Activated naive CD4-positive, alpha-beta T cell treated with anti-CD3 and anti-CD28 coated beads, Interleukin-2, amount 50 U/mL, for 24 hours (primary cell): ENCODE data around the gene ADGB.
"Not testable (repeated sequence)": the region's sequence is repeated elsewhere in the genome, so short reads cannot be mapped to it uniquely, and the experiment has no call there.

Source experiments
- H3K27ac Mint-ChIP-seq: one replicate; pipeline ENCODE4 v1.8.0; 2021; ENCODE audit warnings: mild to moderate bottlenecking, mixed read lengths
- H3K27me3 Mint-ChIP-seq: one replicate; pipeline ENCODE4 v1.8.0; 2021; ENCODE audit warnings: mixed read lengths
- H3K36me3 Mint-ChIP-seq: one replicate; pipeline ENCODE4 v1.8.0; 2021; ENCODE audit warnings: mixed read lengths
- H3K4me1 Mint-ChIP-seq: one replicate; pipeline ENCODE4 v1.8.0; 2021; ENCODE audit warnings: mixed read lengths
- H3K4me3 Mint-ChIP-seq: one replicate; pipeline ENCODE4 v1.8.0; 2021; ENCODE audit warnings: mild to moderate bottlenecking, mixed read lengths
- H3K9me3 Mint-ChIP-seq: one replicate; pipeline ENCODE4 v1.8.0; 2021; ENCODE audit warnings: mixed read lengths

ADGB gene

GRCh38 chr6:146598772-146599405 lies at the start of gene ADGB:
Gene ADGB (plus strand): TSS chr6:146598972. CDS start chr6:146599041, 69 bp downstream.
- Mint-ChIP-seq H3K4me1 (peaks cover 6% of the 10 kb centered on the region), H3K36me3 (no peaks in the 10 kb centered on the region), H3K9me3 (no peaks in the 10 kb centered on the region), H3K27ac (no peak within 1 kb of the TSS), H3K4me3 (no peak within 1 kb of the TSS), H3K27me3 (peaks cover 11% of the 10 kb centered on the region)

- H3K36me3 Mint-ChIP-seq = no peaks in the 10 kb centered on the region
- no peaks in the 10 kb centered on the region for H3K9me3 Mint-ChIP-seq
- H3K27me3 Mint-ChIP-seq = peaks cover 10% of the 10 kb centered on the region
- no peaks in the 10 kb centered on the region for H3K4me1 Mint-ChIP-seq
- H3K4me3 Mint-ChIP-seq = no peak overlapping the region
- no peak overlapping the region for H3K27ac Mint-ChIP-seq
These were observed 47.9 kb upstream of the ADGB start for GRCh38 chr6:146550911-146551310.

GRCh38 chr6:146551545-146551944 lies 47.2 kb upstream of the ADGB start:
- Mint-ChIP-seq H3K4me1 (no peaks in the 10 kb centered on the region), H3K9me3 (no peaks in the 10 kb centered on the region), H3K36me3 (no peaks in the 10 kb centered on the region), H3K27me3 (peaks cover 8% of the 10 kb centered on the region), H3K27ac (no peak overlapping the region), H3K4me3 (no peak overlapping the region)

- H3K4me3 Mint-ChIP-seq = no peak overlapping the region
- H3K27ac Mint-ChIP-seq = no peak overlapping the region
- peaks cover 3% of the 10 kb centered on the region for H3K27me3 Mint-ChIP-seq
- H3K4me1 Mint-ChIP-seq = no peaks in the 10 kb centered on the region
- H3K36me3 Mint-ChIP-seq = no peaks in the 10 kb centered on the region
- no peaks in the 10 kb centered on the region for H3K9me3 Mint-ChIP-seq
These were observed 45.2 kb upstream of the ADGB start for GRCh38 chr6:146553377-146554135.

- Mint-ChIP-seq H3K27ac (no peak overlapping the region), H3K36me3 (no peaks in the 10 kb centered on the region), H3K4me3 (no peak overlapping the region), H3K27me3 (no peaks in the 10 kb centered on the region), H3K4me1 (no peaks in the 10 kb centered on the region), H3K9me3 (no peaks in the 10 kb centered on the region)
These were observed 38.2 kb upstream of the ADGB start for GRCh38 chr6:146560607-146561006.

GRCh38 chr6:146566661-146567060 lies 32.1 kb upstream of the ADGB start:
- not testable (repeated sequence) for H3K27me3 Mint-ChIP-seq, H3K36me3 Mint-ChIP-seq, H3K4me3 Mint-ChIP-seq, H3K4me1 Mint-ChIP-seq, H3K27ac Mint-ChIP-seq, H3K9me3 Mint-ChIP-seq

GRCh38 chr6:146568619-146569018 lies 30.2 kb upstream of the ADGB start:
- H3K4me3 Mint-ChIP-seq, H3K4me1 Mint-ChIP-seq, H3K27ac Mint-ChIP-seq, H3K9me3 Mint-ChIP-seq, H3K27me3 Mint-ChIP-seq, H3K36me3 Mint-ChIP-seq: not testable (repeated sequence)

GRCh38 chr6:146574211-146574610 lies 24.6 kb upstream of the ADGB start:
- Mint-ChIP-seq H3K27me3 (peaks cover 2% of the 10 kb centered on the region), H3K4me1 (no peaks in the 10 kb centered on the region), H3K4me3 (no peak overlapping the region), H3K9me3 (peaks cover 5% of the 10 kb centered on the region), H3K27ac (no peak overlapping the region), H3K36me3 (no peaks in the 10 kb centered on the region)

GRCh38 chr6:146578054-146578453 lies 20.7 kb upstream of the ADGB start:
- Mint-ChIP-seq H3K9me3 (peaks cover 9% of the 10 kb centered on the region), H3K36me3 (no peaks in the 10 kb centered on the region), H3K27me3 (no peaks in the 10 kb centered on the region), H3K4me3 (no peak overlapping the region), H3K27ac (no peak overlapping the region), H3K4me1 (no peaks in the 10 kb centered on the region)

GRCh38 chr6:146581968-146582367 lies 16.8 kb upstream of the ADGB start:
- Mint-ChIP-seq H3K27ac (no peak overlapping the region), H3K4me1 (no peaks in the 10 kb centered on the region), H3K36me3 (no peaks in the 10 kb centered on the region), H3K9me3 (peaks cover 4% of the 10 kb centered on the region), H3K4me3 (no peak overlapping the region), H3K27me3 (no peaks in the 10 kb centered on the region)

GRCh38 chr6:146582857-146583256 lies 15.9 kb upstream of the ADGB start:
- no peaks in the 10 kb centered on the region for H3K27me3 Mint-ChIP-seq
- H3K27ac Mint-ChIP-seq = no peak overlapping the region
- H3K4me3 Mint-ChIP-seq = no peak overlapping the region

GRCh38 chr6:146583966-146584365 lies 14.8 kb upstream of the ADGB start:
- no peaks in the 10 kb centered on the region for H3K27me3 Mint-ChIP-seq
- H3K9me3 Mint-ChIP-seq = peaks cover 4% of the 10 kb centered on the region
- no peaks in the 10 kb centered on the region for H3K36me3 Mint-ChIP-seq
- H3K27ac Mint-ChIP-seq = no peak overlapping the region
- no peak overlapping the region for H3K4me3 Mint-ChIP-seq
- no peaks in the 10 kb centered on the region for H3K4me1 Mint-ChIP-seq

More at GRCh38 chr6:146582857-146583256, 15.9 kb upstream of the ADGB start:
- Mint-ChIP-seq H3K4me1 (no peaks in the 10 kb centered on the region), H3K9me3 (peaks cover 4% of the 10 kb centered on the region), H3K36me3 (no peaks in the 10 kb centered on the region)

- H3K9me3 Mint-ChIP-seq = no peaks in the 10 kb centered on the region
- H3K27ac Mint-ChIP-seq = no peak overlapping the region
- H3K36me3 Mint-ChIP-seq = no peaks in the 10 kb centered on the region
- H3K27me3 Mint-ChIP-seq = no peaks in the 10 kb centered on the region
- H3K4me3 Mint-ChIP-seq = no peak overlapping the region
- H3K4me1 Mint-ChIP-seq = no peaks in the 10 kb centered on the region
These were observed 11.3 kb upstream of the ADGB start for GRCh38 chr6:146587459-146587858.

- Mint-ChIP-seq H3K9me3 (no peaks in the 10 kb centered on the region), H3K36me3 (no peaks in the 10 kb centered on the region), H3K4me1 (no peaks in the 10 kb centered on the region), H3K27me3 (no peaks in the 10 kb centered on the region), H3K4me3 (no peak overlapping the region), H3K27ac (no peak overlapping the region)
These were observed 8.3 kb upstream of the ADGB start for GRCh38 chr6:146590492-146590891.

GRCh38 chr6:146592451-146592850 lies 6.3 kb upstream of the ADGB start:
- H3K4me1 Mint-ChIP-seq = no peaks in the 10 kb centered on the region
- no peaks in the 10 kb centered on the region for H3K27me3 Mint-ChIP-seq
- no peaks in the 10 kb centered on the region for H3K36me3 Mint-ChIP-seq
- no peaks in the 10 kb centered on the region for H3K9me3 Mint-ChIP-seq
- no peak overlapping the region for H3K27ac Mint-ChIP-seq
- no peak overlapping the region for H3K4me3 Mint-ChIP-seq

GRCh38 chr6:146593986-146594385 lies 4.8 kb upstream of the ADGB start:
- H3K27me3 Mint-ChIP-seq = peaks cover 1% of the 10 kb centered on the region
- H3K27ac Mint-ChIP-seq = no peak overlapping the region
- H3K4me1 Mint-ChIP-seq = peaks cover 2% of the 10 kb centered on the region
- H3K4me3 Mint-ChIP-seq = no peak overlapping the region
- H3K9me3 Mint-ChIP-seq = no peaks in the 10 kb centered on the region
- H3K36me3 Mint-ChIP-seq = no peaks in the 10 kb centered on the region
